Liver (tissue), 3 donors: ENCODE results near the gene FBXO39.

Experiments used
- GABPA ChIP-seq, 2 donors: IDR thresholded peaks in 1 of 2; conservative IDR thresholded peaks in 1 of 2; 2 replicates each; pipeline ENCODE4 v1.6.1; 2016; ENCODE audit warnings: antibody characterized with exemption in 2 of 2, mild to moderate bottlenecking in 1 of 2, moderate library complexity in 1 of 2
- NR2F2 ChIP-seq: IDR thresholded peaks from 2 replicates; pipeline ENCODE4 v1.6.1; 2016; ENCODE audit warnings: antibody characterized with exemption
- SP1 ChIP-seq: IDR thresholded peaks from 2 replicates; pipeline ENCODE4 v1.6.1; 2018; ENCODE audit warnings: antibody characterized with exemption, mild to moderate bottlenecking
- TAF1 ChIP-seq: conservative IDR thresholded peaks from 2 replicates; pipeline ENCODE4 v1.6.1; 2016; ENCODE audit warnings: antibody characterized with exemption, mild to moderate bottlenecking
- YY1 ChIP-seq: IDR thresholded peaks from 2 replicates; pipeline ENCODE4 v1.6.1; 2016; ENCODE audit warnings: antibody characterized with exemption, mild to moderate bottlenecking
- TF ChIP-seq, protein P1 (sequence below): fragments of 150-350 bp; IDR thresholded peaks from 2 replicates; pipeline ENCODE4 v1.5.1; 2017; ENCODE audit warnings: improper control_type of control experiment, low read depth, low read length; ENCODE audit not compliant: missing input control
- TF ChIP-seq, protein P2 (sequence below): IDR thresholded peaks from 2 replicates; pipeline ENCODE4 v1.6.1; 2016; ENCODE audit warnings: antibody characterized with exemption
- TF ChIP-seq, protein P3 (sequence below): IDR thresholded peaks from 2 replicates; pipeline ENCODE4 v1.6.1; 2016; ENCODE audit warnings: antibody characterized with exemption
- donor health status: healthy.
- donor health status: healthy.

DNA sequence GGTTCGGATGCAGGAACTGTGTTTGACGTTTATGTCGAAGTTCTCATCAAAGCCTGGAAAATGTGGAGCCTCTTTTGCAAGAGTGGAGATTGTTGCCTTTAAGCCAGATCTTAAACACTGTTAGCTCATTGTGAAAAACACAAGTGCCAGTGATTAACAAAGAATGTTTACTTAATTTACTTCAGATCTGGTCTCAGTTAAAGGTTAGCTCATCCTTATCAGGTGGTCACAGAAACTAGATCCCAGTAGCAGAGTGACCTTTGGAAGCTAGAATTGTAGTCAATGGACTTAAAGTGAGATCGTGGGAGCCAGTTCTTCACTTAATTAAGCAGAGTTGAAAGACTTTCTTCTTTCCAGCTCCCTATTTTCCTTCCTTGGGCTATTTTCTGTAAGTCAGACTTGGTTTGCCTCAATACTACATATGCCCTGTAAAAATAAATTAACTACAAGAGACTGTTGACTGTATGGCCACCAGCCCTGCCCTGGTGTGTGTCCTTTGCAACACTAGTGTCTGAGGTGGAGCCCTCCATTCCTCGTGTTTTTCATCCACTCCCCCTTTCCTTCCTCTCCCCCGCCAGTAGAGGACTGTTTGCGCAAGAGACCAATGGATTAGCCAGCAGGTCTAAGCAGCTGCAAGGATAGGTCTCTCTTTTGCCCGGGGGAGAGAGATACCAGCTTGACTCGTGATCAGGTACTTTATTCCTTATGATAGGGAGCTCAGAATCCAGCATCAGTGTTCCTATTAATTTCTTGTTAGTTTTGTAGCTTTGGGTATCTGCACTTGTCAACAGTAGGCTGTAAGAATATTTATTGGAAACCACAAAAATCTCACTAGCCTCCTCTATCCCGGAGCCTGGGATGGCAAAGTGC, 20.2 kb downstream of the FBXO39 start:
- TF ChIP-seq, protein P1, sequence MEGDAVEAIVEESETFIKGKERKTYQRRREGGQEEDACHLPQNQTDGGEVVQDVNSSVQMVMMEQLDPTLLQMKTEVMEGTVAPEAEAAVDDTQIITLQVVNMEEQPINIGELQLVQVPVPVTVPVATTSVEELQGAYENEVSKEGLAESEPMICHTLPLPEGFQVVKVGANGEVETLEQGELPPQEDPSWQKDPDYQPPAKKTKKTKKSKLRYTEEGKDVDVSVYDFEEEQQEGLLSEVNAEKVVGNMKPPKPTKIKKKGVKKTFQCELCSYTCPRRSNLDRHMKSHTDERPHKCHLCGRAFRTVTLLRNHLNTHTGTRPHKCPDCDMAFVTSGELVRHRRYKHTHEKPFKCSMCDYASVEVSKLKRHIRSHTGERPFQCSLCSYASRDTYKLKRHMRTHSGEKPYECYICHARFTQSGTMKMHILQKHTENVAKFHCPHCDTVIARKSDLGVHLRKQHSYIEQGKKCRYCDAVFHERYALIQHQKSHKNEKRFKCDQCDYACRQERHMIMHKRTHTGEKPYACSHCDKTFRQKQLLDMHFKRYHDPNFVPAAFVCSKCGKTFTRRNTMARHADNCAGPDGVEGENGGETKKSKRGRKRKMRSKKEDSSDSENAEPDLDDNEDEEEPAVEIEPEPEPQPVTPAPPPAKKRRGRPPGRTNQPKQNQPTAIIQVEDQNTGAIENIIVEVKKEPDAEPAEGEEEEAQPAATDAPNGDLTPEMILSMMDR: no peak
- TF ChIP-seq YY1 (peak; percentile 61), NR2F2 (no peak), GABPA (IDR thresholded peaks at IDR 0.05 in 1 of 2, conservative IDR thresholded peaks at IDR 0.05 in 1 of 2) (peak in 1 of 2 donors; percentile 47), SP1 (peak; percentile 76), TAF1 (no peak)
- TF ChIP-seq, protein P2, sequence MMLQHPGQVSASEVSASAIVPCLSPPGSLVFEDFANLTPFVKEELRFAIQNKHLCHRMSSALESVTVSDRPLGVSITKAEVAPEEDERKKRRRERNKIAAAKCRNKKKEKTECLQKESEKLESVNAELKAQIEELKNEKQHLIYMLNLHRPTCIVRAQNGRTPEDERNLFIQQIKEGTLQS: peak; percentile 37
- TF ChIP-seq, protein P3, sequence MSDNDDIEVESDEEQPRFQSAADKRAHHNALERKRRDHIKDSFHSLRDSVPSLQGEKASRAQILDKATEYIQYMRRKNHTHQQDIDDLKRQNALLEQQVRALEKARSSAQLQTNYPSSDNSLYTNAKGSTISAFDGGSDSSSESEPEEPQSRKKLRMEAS: peak; percentile 46
